Neutrophil (primary cell): ENCODE results near the gene PEMT.
"Not testable (repeated sequence)": the region's sequence is repeated elsewhere in the genome, so short reads cannot be mapped to it uniquely, and the experiment has no call there.

Experiments used
- H3K27ac ChIP-seq: fragments of 200-600 bp; sonication (generic); 2 replicates; pipeline ENCODE4 v1.5.1; 2016; ENCODE audit warnings: mild to moderate bottlenecking, moderate library complexity
- H3K27me3 ChIP-seq: fragments of 200-600 bp; sonication (generic); 2 replicates; pipeline ENCODE4 v1.6.0; 2016; ENCODE audit warnings: mild to moderate bottlenecking
- H3K36me3 ChIP-seq: fragments of 200-600 bp; sonication (generic); 2 replicates; pipeline ENCODE4 v1.5.1; 2017
- H3K4me1 ChIP-seq, 2 experiments: fragments of 200-600 bp in 1 of 2; sonication (generic) in 1 of 2; 1 replicate in 1 of 2; 2 replicates in 1 of 2; pipeline versions ENCODE4 v1.5.1 to v1.6.1; 2013 to 2016; ENCODE audit warnings: low read depth in 1 of 2, low read length in 1 of 2, mild to moderate bottlenecking in 1 of 2, moderate library complexity in 1 of 2; ENCODE audit not compliant: control insufficient read depth in 1 of 2, insufficient read depth in 1 of 2
- H3K4me3 ChIP-seq, 2 experiments: fragments of 200-600 bp in 1 of 2; sonication (generic) in 1 of 2; 1 replicate in 1 of 2; 2 replicates in 1 of 2; pipeline ENCODE4 v1.5.1; 2013 to 2016; ENCODE audit warnings: low read depth in 1 of 2, low read length in 1 of 2, mild to moderate bottlenecking in 1 of 2, moderate library complexity in 1 of 2
- H3K9me3 ChIP-seq: fragments of 200-600 bp; sonication (generic); 2 replicates; pipeline ENCODE4 v1.5.1; 2016
- TF ChIP-seq, protein P1 (sequence below): fragments of 200-600 bp; sonication (generic); IDR thresholded peaks from 2 replicates; pipeline ENCODE4 v1.5.1; 2016; ENCODE audit warnings: antibody characterized with exemption

The PEMT gene

DNA sequence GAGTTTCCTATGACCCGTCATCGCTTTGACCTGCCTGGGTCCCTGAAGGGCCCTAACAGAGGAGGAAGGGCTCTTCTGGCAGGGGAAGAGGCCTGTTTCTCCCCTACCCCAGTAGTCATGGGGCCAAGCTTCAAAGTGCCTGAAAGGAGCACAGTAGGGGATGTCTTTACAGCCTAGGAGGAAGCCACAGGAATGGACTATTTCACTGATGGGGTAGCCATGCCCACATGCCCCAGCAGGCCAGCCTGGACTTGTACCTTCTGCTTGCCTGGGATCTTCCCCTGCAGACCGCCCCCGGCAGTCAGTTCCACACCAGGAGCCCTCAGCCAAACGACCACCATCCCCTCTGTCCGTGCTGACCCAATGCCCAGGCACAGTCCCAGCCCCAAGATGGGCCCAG, 41.8 kb upstream of the PEMT start:
- no peaks in the 10 kb centered on the region for H3K9me3 ChIP-seq
- no peak overlapping the region for H3K4me3 ChIP-seq
- TF ChIP-seq, protein P1, sequence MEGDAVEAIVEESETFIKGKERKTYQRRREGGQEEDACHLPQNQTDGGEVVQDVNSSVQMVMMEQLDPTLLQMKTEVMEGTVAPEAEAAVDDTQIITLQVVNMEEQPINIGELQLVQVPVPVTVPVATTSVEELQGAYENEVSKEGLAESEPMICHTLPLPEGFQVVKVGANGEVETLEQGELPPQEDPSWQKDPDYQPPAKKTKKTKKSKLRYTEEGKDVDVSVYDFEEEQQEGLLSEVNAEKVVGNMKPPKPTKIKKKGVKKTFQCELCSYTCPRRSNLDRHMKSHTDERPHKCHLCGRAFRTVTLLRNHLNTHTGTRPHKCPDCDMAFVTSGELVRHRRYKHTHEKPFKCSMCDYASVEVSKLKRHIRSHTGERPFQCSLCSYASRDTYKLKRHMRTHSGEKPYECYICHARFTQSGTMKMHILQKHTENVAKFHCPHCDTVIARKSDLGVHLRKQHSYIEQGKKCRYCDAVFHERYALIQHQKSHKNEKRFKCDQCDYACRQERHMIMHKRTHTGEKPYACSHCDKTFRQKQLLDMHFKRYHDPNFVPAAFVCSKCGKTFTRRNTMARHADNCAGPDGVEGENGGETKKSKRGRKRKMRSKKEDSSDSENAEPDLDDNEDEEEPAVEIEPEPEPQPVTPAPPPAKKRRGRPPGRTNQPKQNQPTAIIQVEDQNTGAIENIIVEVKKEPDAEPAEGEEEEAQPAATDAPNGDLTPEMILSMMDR, result no peak
- no peaks in the 10 kb centered on the region for H3K36me3 ChIP-seq
- peaks cover 8 to 13% of the 10 kb centered on the region in 2 experiments for H3K4me1 ChIP-seq
- H3K27me3 ChIP-seq, result no peaks in the 10 kb centered on the region
- no peak overlapping the region for H3K27ac ChIP-seq

DNA sequence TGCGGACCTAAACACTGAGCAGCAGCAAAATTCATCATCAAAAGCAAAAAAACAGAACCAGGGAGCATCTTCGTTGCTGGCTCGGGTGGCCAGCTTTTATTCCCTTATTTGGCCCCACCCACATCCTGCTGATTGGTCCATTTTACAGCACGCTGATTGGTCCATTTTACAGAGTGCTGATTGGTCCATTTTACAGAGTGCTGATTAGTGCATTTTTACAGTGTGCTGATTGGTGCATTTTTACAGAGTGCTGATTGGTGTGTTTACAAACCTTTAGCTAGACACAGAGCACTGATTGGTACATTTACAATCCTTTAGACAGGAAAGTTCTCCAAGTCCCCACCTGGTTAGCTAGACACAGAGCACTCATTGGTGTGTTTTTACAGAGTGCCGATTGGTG, 41.2 kb upstream of the PEMT start:
- peaks cover 5 to 10% of the 10 kb centered on the region in 2 experiments for H3K4me1 ChIP-seq
- H3K27ac ChIP-seq, H3K36me3 ChIP-seq, H3K27me3 ChIP-seq, H3K4me3 ChIP-seq, H3K9me3 ChIP-seq: not testable (repeated sequence)

DNA sequence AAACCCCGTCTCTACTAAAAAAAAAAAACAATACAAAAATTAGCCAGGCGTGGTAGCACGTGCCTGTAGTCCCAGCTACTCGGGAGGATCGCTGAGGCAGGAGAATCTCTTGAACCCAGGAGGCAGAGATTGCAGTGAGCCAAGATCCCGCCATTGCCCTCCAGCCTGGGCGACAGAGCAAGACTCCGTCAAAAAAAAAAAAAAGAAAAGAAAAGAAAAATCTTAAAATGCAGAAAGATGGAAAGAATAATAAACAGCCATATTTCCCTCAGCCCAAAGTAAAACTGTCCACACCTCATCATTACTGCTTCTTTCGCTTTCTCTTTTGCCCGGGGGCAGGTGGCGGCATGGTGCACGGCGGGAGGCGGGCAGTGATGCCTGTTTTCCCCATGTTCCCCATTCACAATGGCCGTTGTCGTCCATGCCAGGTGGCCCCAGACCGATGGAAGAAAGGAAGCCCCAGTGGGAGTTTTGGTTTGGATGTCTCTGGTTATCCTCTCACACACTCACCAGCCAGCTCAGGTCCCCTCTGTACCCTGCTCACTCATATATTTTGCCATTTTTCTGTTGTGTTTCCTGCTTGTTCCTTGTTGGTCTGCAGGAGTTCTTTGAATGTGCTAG, 37.0 kb upstream of the PEMT start:
- Histone ChIP-seq H3K4me1 (no peaks in the 10 kb centered on the region), H3K27ac (peak overlapping the region; percentile 47), H3K4me3 (peak overlapping the region in 1 of 2 experiments; percentile 12), H3K9me3 (no peaks in the 10 kb centered on the region), H3K36me3 (no peaks in the 10 kb centered on the region), H3K27me3 (no peaks in the 10 kb centered on the region)
- TF ChIP-seq, protein P1, result no peak

DNA sequence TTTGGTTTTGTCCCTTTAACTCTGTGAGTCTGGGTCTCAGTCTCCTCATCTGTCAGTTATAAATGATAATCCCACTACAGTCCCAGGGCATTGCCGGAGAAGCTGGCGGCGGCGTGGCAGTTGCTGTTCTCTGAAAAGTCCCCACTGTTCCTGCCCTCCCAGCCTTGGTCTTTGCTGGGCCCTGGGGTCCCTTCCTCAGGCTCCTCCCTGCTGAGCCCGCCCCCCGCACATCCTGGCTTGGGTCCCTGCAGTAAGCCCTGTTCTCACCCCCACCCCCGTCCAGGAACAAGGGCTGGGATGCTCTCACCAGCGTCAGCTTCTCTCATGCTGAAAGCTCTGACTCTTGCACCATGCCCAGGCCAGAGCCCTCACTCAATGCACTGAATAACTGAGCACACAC, 35.3 kb upstream of the PEMT start:
- TF ChIP-seq, protein P1, result no peak
- Histone ChIP-seq H3K27ac (no peak overlapping the region), H3K27me3 (no peaks in the 10 kb centered on the region), H3K36me3 (no peaks in the 10 kb centered on the region), H3K4me3 (no peak overlapping the region), H3K9me3 (no peaks in the 10 kb centered on the region), H3K4me1 (peaks cover 8 to 12% of the 10 kb centered on the region in 2 experiments)

DNA sequence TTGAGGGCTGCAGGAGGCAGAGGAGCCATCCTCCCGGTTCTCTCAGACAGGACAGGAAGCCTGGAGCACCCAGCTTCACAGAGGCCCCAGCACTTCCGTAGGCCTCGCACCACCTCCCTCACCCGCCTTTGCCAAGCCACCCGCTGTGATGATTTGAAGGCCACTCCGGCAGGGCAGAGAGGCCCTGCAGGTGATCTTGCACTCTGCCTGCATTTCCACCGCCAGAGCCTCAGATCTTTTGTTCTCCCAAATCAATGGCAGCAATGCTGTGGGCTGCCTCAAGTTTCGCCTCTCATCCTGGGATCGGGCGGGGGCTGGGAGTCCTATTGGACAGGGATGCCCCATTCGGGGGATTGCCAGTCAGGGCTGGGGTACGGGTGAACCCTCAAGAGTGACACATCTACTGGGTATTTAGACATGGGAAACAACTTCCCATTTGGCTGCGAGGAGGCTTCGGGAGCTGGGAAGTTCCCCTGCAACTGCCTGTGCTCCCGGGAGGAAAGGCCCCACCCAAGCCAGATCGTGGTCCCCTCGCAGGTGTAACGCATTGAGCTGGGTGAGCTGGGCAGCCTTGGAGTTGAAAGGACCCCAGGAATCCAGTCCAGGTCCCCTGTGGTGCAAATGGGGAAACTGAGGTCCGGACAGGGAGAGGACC, 34.8 kb upstream of the PEMT start:
- no peak overlapping the region for H3K27ac ChIP-seq
- H3K9me3 ChIP-seq, result peaks cover 3% of the 10 kb centered on the region
- no peak overlapping the region for H3K4me3 ChIP-seq
- peaks cover 14 to 17% of the 10 kb centered on the region in 2 experiments for H3K4me1 ChIP-seq
- H3K36me3 ChIP-seq, result no peaks in the 10 kb centered on the region
- no peaks in the 10 kb centered on the region for H3K27me3 ChIP-seq
- TF ChIP-seq, protein P1, result no peak

DNA sequence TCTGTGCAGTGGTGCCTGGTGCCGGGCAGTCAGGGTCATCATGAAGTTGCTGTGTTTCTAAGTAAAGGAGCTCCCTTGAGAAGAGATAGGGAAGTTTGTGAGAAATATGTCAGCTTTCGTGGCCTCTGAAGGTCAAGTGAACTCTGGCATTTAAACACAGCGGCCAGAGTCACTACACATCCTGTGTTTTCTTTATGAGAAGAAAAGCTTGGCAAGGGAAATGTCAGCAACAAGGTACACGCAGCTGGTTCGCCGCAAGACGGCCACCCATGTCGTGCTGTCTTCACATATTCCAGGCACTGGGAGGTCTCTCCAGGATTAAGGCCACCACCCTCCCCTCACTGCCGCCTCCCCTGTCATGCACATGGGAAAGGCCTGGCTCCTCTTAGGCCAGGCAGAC, 33.2 kb upstream of the PEMT start:
- Histone ChIP-seq H3K4me1 (peaks cover 27 to 31% of the 10 kb centered on the region in 2 experiments), H3K4me3 (no peak overlapping the region), H3K36me3 (no peaks in the 10 kb centered on the region), H3K27ac (no peak overlapping the region), H3K27me3 (no peaks in the 10 kb centered on the region), H3K9me3 (peaks cover 3% of the 10 kb centered on the region)
- TF ChIP-seq, protein P1, result no peak
